PC-9 (cell line): Measurements from ENCODE around the gene CDH20. TPM values are rescaled to one million over a fixed set of nuclear protein-coding genes. Genes with fewer than 3 reads are reported as not detected.

ENCODE experiments used
- BruUV-seq: library from RNA; stranded (reverse); fragments of 400-500 nt; replicated peaks from 2 replicates; lab custom pipeline; 2021; lab: Mats Ljungman, UMichigan
- CTCF ChIA-PET: fragments of 300-600 bp; sonication (Branson Sonifier 250); formaldehyde crosslinking; loops from one replicate; lab custom pipeline; 2022; ENCODE audit warnings: antibody characterized with exemption; lab: Charles Lee
- POLR2A ChIA-PET: fragments of 300-600 bp; sonication (Branson Sonifier 250); formaldehyde crosslinking; loops from one replicate; lab custom pipeline; 2022; ENCODE audit warnings: antibody characterized with exemption; ENCODE audit not compliant: unreplicated experiment; lab: Charles Lee
- DNase-seq, 2 experiments: peaks; one replicate each; pipeline versions ENCODE4 v3.0.0 to v3.0.0-alpha.2; 2015 to 2022; ENCODE audit warnings: mixed read lengths in 1 of 2
- H2AFZ ChIP-seq: fragments of 200-600 bp; sonication (generic); 2 replicates; pipeline ENCODE4 v1.8.1; 2017; ENCODE audit warnings: antibody characterized with exemption
- H3F3A ChIP-seq: fragments of 200-600 bp; sonication (generic); 2 replicates; pipeline ENCODE4 v1.8.1; 2017; ENCODE audit warnings: antibody characterized with exemption, mild to moderate bottlenecking, low read depth; ENCODE audit not compliant: insufficient read depth
- H3K27ac ChIP-seq: fragments of 200-600 bp; sonication (generic); 2 replicates; pipeline ENCODE4 v1.6.1; 2016; ENCODE audit warnings: mixed run types
- H3K27me3 ChIP-seq: fragments of 200-600 bp; sonication (generic); 2 replicates; pipeline ENCODE4 v1.6.1; 2016; ENCODE audit warnings: low read depth, mixed run types; ENCODE audit not compliant: insufficient read depth
- H3K36me3 ChIP-seq: fragments of 200-600 bp; sonication (generic); 2 replicates; pipeline ENCODE4 v1.6.1; 2016; ENCODE audit warnings: low read depth, mixed run types
- H3K4me1 ChIP-seq: fragments of 200-600 bp; sonication (generic); replicated peaks from 2 replicates; pipeline ENCODE4 v1.6.1; 2016; ENCODE audit warnings: mixed run types; ENCODE audit not compliant: insufficient read depth
- H3K4me2 ChIP-seq: fragments of 200-600 bp; sonication (generic); 2 replicates; pipeline ENCODE4 v1.6.1; 2017; ENCODE audit warnings: mixed run types
- H3K4me3 ChIP-seq: fragments of 200-600 bp; sonication (generic); 2 replicates; pipeline ENCODE4 v1.6.1; 2016; ENCODE audit warnings: mixed run types
- H3K79me2 ChIP-seq: fragments of 200-600 bp; sonication (generic); 2 replicates; pipeline ENCODE4 v1.6.1; 2017; ENCODE audit warnings: low read depth, mixed run types
- H3K9me2 ChIP-seq: fragments of 200-600 bp; sonication (generic); 2 replicates; pipeline ENCODE4 v1.8.1; 2017; ENCODE audit warnings: mild to moderate bottlenecking; ENCODE audit not compliant: insufficient read depth
- H3K9me3 ChIP-seq: fragments of 200-600 bp; sonication (generic); 2 replicates; pipeline ENCODE4 v1.8.1; 2016; ENCODE audit warnings: low read depth; ENCODE audit not compliant: insufficient read depth
- H4K20me1 ChIP-seq: fragments of 200-600 bp; sonication (generic); 2 replicates; pipeline ENCODE4 v1.8.1; 2017; ENCODE audit not compliant: insufficient read depth
- EZH2 ChIP-seq: fragments of 200-600 bp; sonication (generic); IDR thresholded peaks from 2 replicates; pipeline ENCODE4 v1.8.0; 2017; ENCODE audit warnings: antibody characterized with exemption, low read depth
- intact Hi-C: fragments of 100-400 bp; cut with micrococcal nuclease; formaldehyde crosslinking; loops from one replicate; pipeline ENCODE4 v1.10.0; 2022; ENCODE audit not compliant: unreplicated experiment
- total RNA-seq: library from RNA; stranded (reverse); gene quantifications from 2 replicates; pipeline ENCODE4 v1.2.3, GENCODE V29; 2021
- TF ChIP-seq, protein P1 (sequence below): fragments of 200-600 bp; sonication (generic); conservative IDR thresholded peaks from 2 replicates; pipeline ENCODE4 v1.6.1; 2017; ENCODE audit warnings: mixed run types, antibody characterized with exemption, mild to moderate bottlenecking, moderate library complexity

The CDH20 gene
- total RNA-seq, 1 experiment from 2014 or later, result not detected

DNA sequence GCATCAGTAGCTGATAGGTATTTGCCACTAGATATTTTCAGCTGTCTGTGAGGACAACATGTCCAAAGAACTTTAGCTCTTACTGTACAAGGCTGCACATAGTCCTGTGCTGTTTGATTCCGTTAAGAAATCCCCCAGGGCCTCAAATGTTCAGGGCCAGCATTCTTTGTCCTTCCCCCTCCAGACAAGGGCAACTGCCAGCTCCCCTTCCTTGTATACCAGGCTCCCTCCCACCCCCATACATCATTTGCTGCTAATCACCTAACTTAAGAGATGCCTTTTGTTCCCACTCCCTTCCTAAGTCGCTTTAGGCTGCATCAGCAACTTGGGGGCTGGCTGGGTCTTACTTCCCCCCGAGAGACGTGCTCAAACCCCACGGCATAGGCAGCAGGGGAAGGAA lies 138.7 kb downstream of the CDH20 start:
- H3K79me2 ChIP-seq, result no peaks in the 10 kb centered on the region
- H3K9me3 ChIP-seq, result no peaks in the 10 kb centered on the region
- no peak overlapping the region for H3K4me2 ChIP-seq
- peaks cover 51% of the 10 kb centered on the region for H3K27me3 ChIP-seq
- no peaks in the 10 kb centered on the region for H3K9me2 ChIP-seq
- no peak for DNase-seq
- H3K36me3 ChIP-seq, result no peaks in the 10 kb centered on the region
- ChIA-PET CTCF (no interaction called here), POLR2A (no interaction called here)
- intact Hi-C loops, result no loop called here
- no peak for TF ChIP-seq EZH2
- TF ChIP-seq, protein P1, sequence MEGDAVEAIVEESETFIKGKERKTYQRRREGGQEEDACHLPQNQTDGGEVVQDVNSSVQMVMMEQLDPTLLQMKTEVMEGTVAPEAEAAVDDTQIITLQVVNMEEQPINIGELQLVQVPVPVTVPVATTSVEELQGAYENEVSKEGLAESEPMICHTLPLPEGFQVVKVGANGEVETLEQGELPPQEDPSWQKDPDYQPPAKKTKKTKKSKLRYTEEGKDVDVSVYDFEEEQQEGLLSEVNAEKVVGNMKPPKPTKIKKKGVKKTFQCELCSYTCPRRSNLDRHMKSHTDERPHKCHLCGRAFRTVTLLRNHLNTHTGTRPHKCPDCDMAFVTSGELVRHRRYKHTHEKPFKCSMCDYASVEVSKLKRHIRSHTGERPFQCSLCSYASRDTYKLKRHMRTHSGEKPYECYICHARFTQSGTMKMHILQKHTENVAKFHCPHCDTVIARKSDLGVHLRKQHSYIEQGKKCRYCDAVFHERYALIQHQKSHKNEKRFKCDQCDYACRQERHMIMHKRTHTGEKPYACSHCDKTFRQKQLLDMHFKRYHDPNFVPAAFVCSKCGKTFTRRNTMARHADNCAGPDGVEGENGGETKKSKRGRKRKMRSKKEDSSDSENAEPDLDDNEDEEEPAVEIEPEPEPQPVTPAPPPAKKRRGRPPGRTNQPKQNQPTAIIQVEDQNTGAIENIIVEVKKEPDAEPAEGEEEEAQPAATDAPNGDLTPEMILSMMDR, result no peak
- H3F3A ChIP-seq, result no peaks in the 10 kb centered on the region
- H4K20me1 ChIP-seq, result no peaks in the 10 kb centered on the region
- no peak overlapping the region for H3K4me3 ChIP-seq
- H3K4me1 ChIP-seq, result no peaks in the 10 kb centered on the region
- no TSS peak for BruUV-seq
- H3K27ac ChIP-seq, result no peak overlapping the region
- no peak overlapping the region for H2AFZ ChIP-seq

DNA sequence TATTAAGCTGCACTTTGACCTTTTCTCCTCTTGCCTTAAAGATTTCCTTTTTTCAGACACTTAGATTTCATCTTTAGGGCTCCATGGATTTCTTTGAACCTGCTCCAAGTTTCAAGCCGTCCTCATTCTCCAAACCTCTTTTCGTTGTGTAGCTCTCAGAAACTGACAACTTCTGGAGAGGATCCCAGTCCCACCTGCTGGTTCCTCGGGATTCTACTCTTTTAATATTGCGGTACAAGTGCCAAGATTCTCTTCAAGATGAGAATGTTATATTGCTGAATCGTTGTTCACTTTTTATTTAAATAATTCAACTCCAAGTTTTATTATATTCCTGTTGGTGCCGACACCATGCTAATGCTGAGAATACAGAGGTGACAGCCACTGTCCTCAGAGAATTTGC lies 141.1 kb downstream of the CDH20 start:
- H3K9me3 ChIP-seq, result no peaks in the 10 kb centered on the region
- peaks cover 54% of the 10 kb centered on the region for H3K27me3 ChIP-seq
- H3F3A ChIP-seq, result no peaks in the 10 kb centered on the region
- ChIA-PET POLR2A (no interaction called here), CTCF (no interaction called here)
- H3K27ac ChIP-seq, result no peak overlapping the region
- TF ChIP-seq, protein P1, result no peak
- H3K9me2 ChIP-seq, result no peaks in the 10 kb centered on the region
- no TSS peak for BruUV-seq
- no peaks in the 10 kb centered on the region for H3K36me3 ChIP-seq
- H3K79me2 ChIP-seq, result no peaks in the 10 kb centered on the region
- no peak overlapping the region for H3K4me3 ChIP-seq
- intact Hi-C loops, result no loop called here
- no peaks in the 10 kb centered on the region for H3K4me1 ChIP-seq
- no peak overlapping the region for H3K4me2 ChIP-seq
- DNase-seq, result no peak
- H2AFZ ChIP-seq, result no peak overlapping the region
- H4K20me1 ChIP-seq, result no peaks in the 10 kb centered on the region

DNA sequence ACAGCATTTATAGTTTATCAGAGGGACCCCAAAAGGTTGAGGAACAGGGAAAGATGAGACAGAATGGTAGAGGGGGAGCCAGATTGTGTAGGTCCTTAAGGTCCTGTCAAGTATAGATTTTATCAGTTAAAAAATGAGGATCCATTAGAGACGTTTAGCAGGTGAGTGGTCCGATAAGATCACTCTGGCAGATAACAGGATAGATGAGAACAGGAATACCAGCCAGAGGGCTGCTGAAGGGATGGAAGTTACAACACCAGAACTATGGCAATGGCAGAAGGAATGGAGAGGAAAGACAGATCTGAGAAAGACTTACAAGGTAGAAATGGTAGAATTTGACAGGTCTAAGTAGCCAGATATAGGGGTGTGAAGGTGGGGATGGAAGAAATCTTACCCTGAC lies 141.7 kb downstream of the CDH20 start:
- no TSS peak for BruUV-seq
- ChIA-PET CTCF (no interaction called here), POLR2A (no interaction called here)
- H3K4me3 ChIP-seq, result no peak overlapping the region
- H3K9me3 ChIP-seq, result no peaks in the 10 kb centered on the region
- H3K4me1 ChIP-seq, result no peaks in the 10 kb centered on the region
- TF ChIP-seq, protein P1, result no peak
- no peak for TF ChIP-seq EZH2
- H2AFZ ChIP-seq, result no peak overlapping the region
- peaks cover 54% of the 10 kb centered on the region for H3K27me3 ChIP-seq
- no peak overlapping the region for H3K4me2 ChIP-seq
- intact Hi-C loops, result no loop called here
- H3K36me3 ChIP-seq, result no peaks in the 10 kb centered on the region
- no peaks in the 10 kb centered on the region for H3K9me2 ChIP-seq
- no peaks in the 10 kb centered on the region for H4K20me1 ChIP-seq
- no peak for DNase-seq
- H3F3A ChIP-seq, result no peaks in the 10 kb centered on the region
- no peaks in the 10 kb centered on the region for H3K79me2 ChIP-seq
- H3K27ac ChIP-seq, result no peak overlapping the region
